K562 (cell line): ENCODE results near the gene ARFGEF3. TPM values are rescaled to one million over a fixed set of nuclear protein-coding genes. Genes with fewer than 3 reads are reported as not detected.

Experiments
- ATAC-seq: fragments of 200-7000 bp; cut with Tn5 transposase; 3 replicates; pipeline ENCODE4 v1.9.1; 2020; ENCODE audit warnings: moderate library complexity
- BruUV-seq: library from RNA; stranded (reverse); fragments of 400-500 nt; replicated peaks from 2 replicates; lab custom pipeline; 2021; lab: Mats Ljungman, UMichigan
- CTCF ChIA-PET: fragments of 300-600 bp; formaldehyde crosslinking; extraction: SDS; loops from one replicate; lab custom pipeline; 2021; ENCODE audit warnings: low intra/inter-chr PET ratio; lab: Yijun Ruan, JAX
- POLR2A ChIA-PET: fragments of 300-600, 350-650 bp; sonication (Branson Sonifier 250); formaldehyde crosslinking; extraction: SDS; loops from one replicate; lab custom pipeline; 2021; ENCODE audit warnings: antibody characterized with exemption, inconsistent platforms; lab: Yijun Ruan, JAX
- DNase-seq, 4 experiments: peaks; one replicate each; pipeline versions ENCODE4 v3.0.0 to v3.0.0-alpha.2; 2011 to 2018; ENCODE audit warnings: low spot score in 3 of 4, mixed read lengths in 3 of 4; ENCODE audit errors: extremely low read depth in 1 of 4
- FAIRE-seq: peaks from 2 replicates; lab custom pipeline; 2011; peaks lifted over from hg19 to GRCh38; lab: Jason Lieb, UNC
- H2AFZ ChIP-seq: 2 replicates; pipeline ENCODE4 v1.6.0; 2011; ENCODE audit warnings: low read depth, low read length, control low read depth, inconsistent platforms
- H3K27ac ChIP-seq: fragments of 200-600 bp; 3 replicates; pipeline ENCODE4 v1.8.0; 2011; ENCODE audit warnings: low read depth, mild to moderate bottlenecking, control low read depth, inconsistent platforms, low read length, moderate library complexity, mixed read lengths; ENCODE audit errors: extremely low read depth
- H3K27me3 ChIP-seq, 2 experiments: fragments of 300-600 bp in 1 of 2; 2 replicates in 1 of 2; 3 replicates in 1 of 2; pipeline versions ENCODE4 v1.6.0 to v1.8.0; 2011; ENCODE audit warnings: inconsistent platforms in 2 of 2, low read length in 2 of 2, mild to moderate bottlenecking in 1 of 2, mixed read lengths in 1 of 2, moderate library complexity in 1 of 2; ENCODE audit not compliant: control insufficient read depth in 2 of 2, insufficient read depth in 2 of 2
- H3K36me3 ChIP-seq: fragments of 300-600 bp; 3 replicates; pipeline ENCODE4 v1.8.0; 2011; ENCODE audit warnings: mild to moderate bottlenecking, low read length, inconsistent platforms; ENCODE audit not compliant: control insufficient read depth, insufficient read depth
- H3K4me1 ChIP-seq, 2 experiments: fragments of 200-600 bp in 1 of 2; replicated peaks in 1 of 2; 2 replicates in 1 of 2; 3 replicates in 1 of 2; pipeline versions ENCODE4 v1.5.1 to v1.8.0; 2011; ENCODE audit warnings: inconsistent platforms in 2 of 2, low read length in 2 of 2, mild to moderate bottlenecking in 1 of 2, mixed read lengths in 1 of 2, moderate library complexity in 1 of 2; ENCODE audit not compliant: control insufficient read depth in 2 of 2, insufficient read depth in 2 of 2
- H3K4me2 ChIP-seq: 2 replicates; pipeline ENCODE4 v1.6.1; 2011; ENCODE audit warnings: low read length, control low read depth, inconsistent platforms, mixed read lengths; ENCODE audit not compliant: insufficient read depth
- H3K4me3 ChIP-seq: fragments of 200-600 bp; sonication (generic), shearing (Covaris generic); 2 replicates; pipeline ENCODE4 v1.5.1; 2016; ENCODE audit warnings: control low read depth, inconsistent platforms
- H3K79me2 ChIP-seq: fragments of 200-600 bp; 3 replicates; pipeline ENCODE4 v1.8.0; 2011; ENCODE audit warnings: low read length, inconsistent platforms; ENCODE audit not compliant: control insufficient read depth, insufficient read depth
- H3K9ac ChIP-seq, 2 experiments: 2 replicates each; pipeline versions ENCODE4 v1.6.0 to v1.6.1; 2011; ENCODE audit warnings: low read depth in 2 of 2, low read length in 2 of 2, control low read depth in 1 of 2, inconsistent platforms in 1 of 2, mild to moderate bottlenecking in 1 of 2, mixed read lengths in 1 of 2; ENCODE audit not compliant: insufficient read depth in 1 of 2
- H3K9me1 ChIP-seq: one replicate; pipeline ENCODE4 v1.6.0; 2011; ENCODE audit warnings: inconsistent platforms, mild to moderate bottlenecking, low read length, moderate library complexity; ENCODE audit not compliant: control insufficient read depth, insufficient read depth
- H3K9me3 ChIP-seq: replicated peaks from 2 replicates; pipeline ENCODE4 v1.5.1; 2011; ENCODE audit warnings: low read depth, low read length, inconsistent platforms; ENCODE audit not compliant: control insufficient read depth, insufficient read depth
- H4K20me1 ChIP-seq: replicated peaks from 2 replicates; pipeline ENCODE4 v1.6.1; 2011; ENCODE audit warnings: low read length, inconsistent platforms, mixed read lengths; ENCODE audit not compliant: control insufficient read depth, insufficient read depth
- ATF7 ChIP-seq: fragments of 450-650 bp; IDR thresholded peaks from 2 replicates; pipeline ENCODE4 v1.7.1; 2014; ENCODE audit warnings: mild to moderate bottlenecking, moderate library complexity
- FOS ChIP-seq: IDR thresholded peaks from 3 replicates; pipeline ENCODE4 v1.6.1; 2011; ENCODE audit not compliant: insufficient read length; ENCODE audit errors: extremely low read depth
- KLF10 ChIP-seq: fragments of 250-450 bp; sonication (Bioruptor Pico); IDR thresholded peaks from 2 replicates; pipeline ENCODE4 v1.6.1; 2021; ENCODE audit warnings: matching md5 sums
- MTA2 ChIP-seq: fragments of 450-650 bp; IDR thresholded peaks from 2 replicates; pipeline ENCODE4 v1.6.1; 2016; ENCODE audit warnings: low read depth
- SMC3 ChIP-seq: conservative IDR thresholded peaks from 2 replicates; pipeline ENCODE4 v1.6.1; 2011; ENCODE audit warnings: low read depth, low read length, improper control_type of control experiment; ENCODE audit not compliant: insufficient read depth
- SNIP1 ChIP-seq: fragments of 450-650 bp; IDR thresholded peaks from 2 replicates; pipeline ENCODE4 v1.7.1; 2017; ENCODE audit warnings: low read depth, mild to moderate bottlenecking
- SRSF9 ChIP-seq: fragments of 200-400 bp; formaldehyde crosslinking; IDR thresholded peaks from 2 replicates; pipeline ENCODE4 v1.6.1; 2017; ENCODE audit warnings: low read depth, low read length, borderline replicate concordance
- XRCC3 ChIP-seq: fragments of 450-650 bp; IDR thresholded peaks from 2 replicates; pipeline ENCODE4 v1.6.1; 2017; ENCODE audit warnings: mild to moderate bottlenecking, moderate library complexity
- WGBS: fragments of 100-300 bp; shearing (Covaris generic); methylation state at CpG from one replicate; pipeline ENCODE4 v1.1.6; 2016; ENCODE audit warnings: low coverage, mixed read lengths; ENCODE audit not compliant: insufficient coverage; ENCODE audit errors: missing lambda C conversion rate; 5-methylcytosine and 5-hydroxymethylcytosine counted together
- in situ Hi-C: fragments of 300-500 bp; cut with MboI; formaldehyde crosslinking; loops from 4 replicates; pipeline ENCODE4 v1.15.0; 2018; ENCODE audit warnings: inconsistent platforms, mixed read lengths
- intact Hi-C: fragments of 100-400 bp; cut with micrococcal nuclease; formaldehyde crosslinking; loops from 2 replicates; pipeline ENCODE4 v1.14.2; 2022
- polyA plus RNA-seq, 8 experiments: library from polyadenylated mRNA; depleted of rRNA in 4 of 8; stranded (reverse) in 5 of 8; unstranded in 3 of 8; fragments of >200 nt; fragmentation: Nextera tagmentation in 2 of 8; fragmentation: Illumina TruSeq in 1 of 8; extraction: Ambion mirVana in 2 of 8; extraction: Trizol in 1 of 8; gene quantifications; 2 replicates each; pipeline versions ENCODE4 v1.2.1 to v1.2.3, GENCODE V29; 2011 to 2014; ENCODE audit warnings: inconsistent platforms in 1 of 8, missing spikeins in 1 of 8
- total RNA-seq, 7 experiments: library from RNA; depleted of rRNA in 6 of 7; stranded (reverse); fragments of >200 nt in 6 of 7; fragmentation: Illumina TruSeq in 2 of 7; extraction: Trizol in 2 of 7; gene quantifications; 2 replicates each; pipeline versions ENCODE4 v1.2.1 to v1.2.3, GENCODE V29; 2011 to 2021; ENCODE audit warnings: low replicate concordance in 1 of 7
- TF ChIP-seq, protein P1 (sequence below): fragments of 200-400 bp; formaldehyde crosslinking; IDR thresholded peaks from 2 replicates; pipeline ENCODE4 v1.6.1; 2017; ENCODE audit warnings: mild to moderate bottlenecking, low read depth, low read length, moderate library complexity
- TF ChIP-seq, protein P2 (sequence below): sonication (generic); formaldehyde crosslinking; IDR thresholded peaks from 2 replicates; pipeline ENCODE4 v1.8.0; 2022; ENCODE audit warnings: mild to moderate bottlenecking, missing genetic modification reagents, borderline replicate concordance
- TF ChIP-seq, protein P3 (sequence below): fragments of 450-650 bp; formaldehyde crosslinking; IDR thresholded peaks from 2 replicates; pipeline ENCODE4 v1.4.0; 2020; ENCODE audit warnings: mild to moderate bottlenecking, mixed read lengths

Gene ARFGEF3
- total and polyA plus RNA-seq, 9 of the 15 experiments (the other 6 are each of a cell fraction or from before 2014, with no cell fraction given), result under 0.01 to 0.02 TPM; not detected in 7

DNA sequence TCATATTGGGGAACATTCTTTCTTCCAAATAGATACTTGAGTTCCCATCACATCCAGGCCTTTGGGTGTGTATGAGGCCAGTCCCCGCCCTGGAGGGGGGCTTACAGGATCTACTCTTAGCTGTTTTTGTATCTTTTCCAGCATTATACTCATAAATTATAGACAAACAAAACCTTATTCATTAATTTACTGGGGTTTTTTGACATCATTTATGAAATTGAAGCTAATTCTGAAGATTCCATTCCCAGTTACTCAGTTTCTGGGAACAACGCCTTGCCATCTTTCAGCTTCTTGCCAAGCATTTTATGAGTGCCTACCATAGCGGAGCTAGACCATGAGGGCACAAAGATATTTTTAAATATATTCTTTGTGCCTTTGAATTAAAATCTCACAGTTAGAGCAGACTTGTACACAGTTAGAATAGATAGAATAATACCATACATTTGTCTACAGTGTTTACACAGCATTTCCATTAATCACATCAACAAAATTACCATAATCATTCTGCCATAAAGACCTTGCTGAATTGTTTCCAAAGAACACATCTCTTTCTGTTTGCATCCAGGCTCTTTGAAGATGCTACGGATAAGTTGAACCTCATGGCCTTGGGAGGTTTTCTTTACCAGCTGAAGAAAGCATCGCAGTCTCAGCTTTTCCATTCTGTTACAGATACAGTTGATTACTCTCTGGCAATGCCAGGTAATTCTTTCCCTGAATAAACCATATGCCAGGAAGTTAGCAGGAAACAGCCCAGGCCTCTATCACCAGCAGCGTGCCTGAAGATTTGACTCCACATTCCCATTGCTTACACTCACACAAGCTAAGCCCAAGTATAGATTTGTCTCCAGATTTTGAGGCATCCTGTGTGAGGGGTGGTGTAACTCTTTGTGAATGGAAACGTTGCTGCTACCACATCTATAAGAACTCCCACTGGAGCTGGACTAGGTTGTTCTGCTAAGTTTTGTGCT is 132.0 kb downstream of the ARFGEF3 start (continued):
- TF ChIP-seq, protein P1, sequence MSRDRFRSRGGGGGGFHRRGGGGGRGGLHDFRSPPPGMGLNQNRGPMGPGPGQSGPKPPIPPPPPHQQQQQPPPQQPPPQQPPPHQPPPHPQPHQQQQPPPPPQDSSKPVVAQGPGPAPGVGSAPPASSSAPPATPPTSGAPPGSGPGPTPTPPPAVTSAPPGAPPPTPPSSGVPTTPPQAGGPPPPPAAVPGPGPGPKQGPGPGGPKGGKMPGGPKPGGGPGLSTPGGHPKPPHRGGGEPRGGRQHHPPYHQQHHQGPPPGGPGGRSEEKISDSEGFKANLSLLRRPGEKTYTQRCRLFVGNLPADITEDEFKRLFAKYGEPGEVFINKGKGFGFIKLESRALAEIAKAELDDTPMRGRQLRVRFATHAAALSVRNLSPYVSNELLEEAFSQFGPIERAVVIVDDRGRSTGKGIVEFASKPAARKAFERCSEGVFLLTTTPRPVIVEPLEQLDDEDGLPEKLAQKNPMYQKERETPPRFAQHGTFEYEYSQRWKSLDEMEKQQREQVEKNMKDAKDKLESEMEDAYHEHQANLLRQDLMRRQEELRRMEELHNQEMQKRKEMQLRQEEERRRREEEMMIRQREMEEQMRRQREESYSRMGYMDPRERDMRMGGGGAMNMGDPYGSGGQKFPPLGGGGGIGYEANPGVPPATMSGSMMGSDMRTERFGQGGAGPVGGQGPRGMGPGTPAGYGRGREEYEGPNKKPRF, result no peak
- no peak for TF ChIP-seq KLF10
- TF ChIP-seq SRSF9, result no peak
- TF ChIP-seq SNIP1, result no peak
- TF ChIP-seq XRCC3, result no peak
- TF ChIP-seq, all 486 proteins: peak for 0

DNA sequence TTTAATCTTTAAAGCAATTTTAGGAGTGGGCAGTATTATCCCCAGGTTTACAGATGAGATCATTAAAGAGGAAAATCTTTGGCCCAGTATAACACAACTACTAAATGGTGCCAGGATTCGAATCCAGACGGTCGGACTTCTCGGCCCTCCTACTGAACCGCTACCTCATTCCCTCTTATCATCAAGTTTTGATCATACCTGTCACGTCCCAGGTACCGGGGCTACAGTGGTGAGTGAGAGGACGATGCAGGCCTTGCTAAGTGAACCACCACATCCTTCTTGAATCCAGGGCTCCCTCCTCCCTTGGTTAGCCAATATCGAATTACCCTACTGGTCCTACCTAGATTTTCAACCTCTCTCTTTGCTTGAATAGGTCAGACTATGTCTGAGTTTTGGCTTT is 134.6 kb downstream of the ARFGEF3 start:
- Histone ChIP-seq H3K9ac (no peak overlapping the region), H3K4me1 (no peaks in the 10 kb centered on the region), H3K9me3 (no peaks in the 10 kb centered on the region), H3K4me3 (no peak overlapping the region), H3K79me2 (no peaks in the 10 kb centered on the region), H3K27me3 (peaks cover 30 to 52% of the 10 kb centered on the region in 2 experiments), H3K36me3 (no peaks in the 10 kb centered on the region), H3K27ac (no peak overlapping the region), H2AFZ (no peak overlapping the region), H3K4me2 (no peak overlapping the region), H4K20me1 (0 out of 2 replicates have a peak, but pooled peaks cover 3% of the 10 kb centered on the region), H3K9me1 (no peaks in the 10 kb centered on the region)
- no peak for DNase-seq
- intact Hi-C loops (no loop called here), in situ Hi-C loops (no loop called here)
- ChIA-PET CTCF (no interaction called here), POLR2A (interaction anchor here (0.6 to 0.9 kb wide), 2 partner anchors 23 to 108 kb away, joined by 3 to 4 read pairs; no protein-coding TSS in a partner anchor)
- ATAC-seq, result no peak
- FAIRE-seq, result no peak
- 0% methylated on average over 9 of the region's 9 CpGs for WGBS
- BruUV-seq, result no TSS peak
- TF ChIP-seq SMC3 (no peak), FOS (no peak), MTA2 (no peak), ATF7 (no peak)
- TF ChIP-seq, protein P2, sequence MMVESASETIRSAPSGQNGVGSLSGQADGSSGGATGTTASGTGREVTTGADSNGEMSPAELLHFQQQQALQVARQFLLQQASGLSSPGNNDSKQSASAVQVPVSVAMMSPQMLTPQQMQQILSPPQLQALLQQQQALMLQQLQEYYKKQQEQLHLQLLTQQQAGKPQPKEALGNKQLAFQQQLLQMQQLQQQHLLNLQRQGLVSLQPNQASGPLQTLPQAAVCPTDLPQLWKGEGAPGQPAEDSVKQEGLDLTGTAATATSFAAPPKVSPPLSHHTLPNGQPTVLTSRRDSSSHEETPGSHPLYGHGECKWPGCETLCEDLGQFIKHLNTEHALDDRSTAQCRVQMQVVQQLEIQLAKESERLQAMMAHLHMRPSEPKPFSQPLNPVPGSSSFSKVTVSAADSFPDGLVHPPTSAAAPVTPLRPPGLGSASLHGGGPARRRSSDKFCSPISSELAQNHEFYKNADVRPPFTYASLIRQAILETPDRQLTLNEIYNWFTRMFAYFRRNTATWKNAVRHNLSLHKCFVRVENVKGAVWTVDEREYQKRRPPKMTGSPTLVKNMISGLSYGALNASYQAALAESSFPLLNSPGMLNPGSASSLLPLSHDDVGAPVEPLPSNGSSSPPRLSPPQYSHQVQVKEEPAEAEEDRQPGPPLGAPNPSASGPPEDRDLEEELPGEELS (CRISPR knock-in tag), result no peak
- TF ChIP-seq, protein P3, sequence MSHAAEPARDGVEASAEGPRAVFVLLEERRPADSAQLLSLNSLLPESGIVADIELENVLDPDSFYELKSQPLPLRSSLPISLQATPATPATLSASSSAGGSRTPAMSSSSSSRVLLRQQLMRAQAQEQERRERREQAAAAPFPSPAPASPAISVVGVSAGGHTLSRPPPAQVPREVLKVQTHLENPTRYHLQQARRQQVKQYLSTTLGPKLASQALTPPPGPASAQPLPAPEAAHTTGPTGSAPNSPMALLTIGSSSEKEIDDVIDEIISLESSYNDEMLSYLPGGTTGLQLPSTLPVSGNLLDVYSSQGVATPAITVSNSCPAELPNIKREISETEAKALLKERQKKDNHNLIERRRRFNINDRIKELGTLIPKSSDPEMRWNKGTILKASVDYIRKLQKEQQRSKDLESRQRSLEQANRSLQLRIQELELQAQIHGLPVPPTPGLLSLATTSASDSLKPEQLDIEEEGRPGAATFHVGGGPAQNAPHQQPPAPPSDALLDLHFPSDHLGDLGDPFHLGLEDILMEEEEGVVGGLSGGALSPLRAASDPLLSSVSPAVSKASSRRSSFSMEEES (CRISPR knock-in tag), result no peak
